ENCODE data around the gene RBM26. TPM values are rescaled to one million over a fixed set of nuclear protein-coding genes. Genes with fewer than 3 reads are reported as not detected.

RBM26 gene
- total and polyA plus RNA-seq, 2 experiments from 2014 or later: 19.3 to 45.9 TPM

DNA sequence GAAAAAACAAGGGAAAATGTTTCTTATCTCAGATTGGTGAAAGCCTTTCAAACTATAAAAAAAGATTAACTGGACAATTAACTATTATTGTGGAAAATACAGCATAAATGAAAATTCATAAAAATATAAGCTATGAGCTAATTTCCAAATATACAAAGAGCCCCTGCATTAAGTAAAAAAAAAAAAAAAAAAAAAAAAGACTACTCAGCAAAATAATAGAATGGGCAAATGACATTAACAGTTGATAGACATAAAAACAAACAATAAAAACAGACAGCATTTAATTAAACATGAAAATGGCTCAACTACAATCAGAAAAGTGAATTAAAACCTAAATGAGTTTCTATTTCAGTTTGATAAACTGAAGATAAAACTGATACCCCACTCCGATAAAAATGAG is 77.5 kb downstream of the RBM26 start:
- Histone ChIP-seq H4K20me1 (ENCODE audit: insufficient read depth, poor library complexity, severe bottlenecking) (no peaks in the 10 kb centered on the region), H3K79me2 (no peaks in the 10 kb centered on the region), H3K4me1 (ENCODE audit: insufficient read depth) (no peaks in the 10 kb centered on the region), H3K27me3 (no peaks in the 10 kb centered on the region), H3K4me3 (no peak overlapping the region), H3K27ac (no peak overlapping the region), H3K4me2 (no peak overlapping the region), H3K9me3 (ENCODE audit: low read depth) (no peaks in the 10 kb centered on the region), H3K36me3 (replicated peaks; ENCODE audit: insufficient read depth, low read depth) (no peaks in the 10 kb centered on the region), H3K9me2 (replicated peaks; ENCODE audit: insufficient read depth) (no peaks in the 10 kb centered on the region), H2AFZ (no peak overlapping the region)
- TF ChIP-seq, protein P1, sequence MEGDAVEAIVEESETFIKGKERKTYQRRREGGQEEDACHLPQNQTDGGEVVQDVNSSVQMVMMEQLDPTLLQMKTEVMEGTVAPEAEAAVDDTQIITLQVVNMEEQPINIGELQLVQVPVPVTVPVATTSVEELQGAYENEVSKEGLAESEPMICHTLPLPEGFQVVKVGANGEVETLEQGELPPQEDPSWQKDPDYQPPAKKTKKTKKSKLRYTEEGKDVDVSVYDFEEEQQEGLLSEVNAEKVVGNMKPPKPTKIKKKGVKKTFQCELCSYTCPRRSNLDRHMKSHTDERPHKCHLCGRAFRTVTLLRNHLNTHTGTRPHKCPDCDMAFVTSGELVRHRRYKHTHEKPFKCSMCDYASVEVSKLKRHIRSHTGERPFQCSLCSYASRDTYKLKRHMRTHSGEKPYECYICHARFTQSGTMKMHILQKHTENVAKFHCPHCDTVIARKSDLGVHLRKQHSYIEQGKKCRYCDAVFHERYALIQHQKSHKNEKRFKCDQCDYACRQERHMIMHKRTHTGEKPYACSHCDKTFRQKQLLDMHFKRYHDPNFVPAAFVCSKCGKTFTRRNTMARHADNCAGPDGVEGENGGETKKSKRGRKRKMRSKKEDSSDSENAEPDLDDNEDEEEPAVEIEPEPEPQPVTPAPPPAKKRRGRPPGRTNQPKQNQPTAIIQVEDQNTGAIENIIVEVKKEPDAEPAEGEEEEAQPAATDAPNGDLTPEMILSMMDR (IDR thresholded peaks at IDR 0.05; ENCODE audit: poor library complexity): no peak
- no peak for TF ChIP-seq EZH2 (IDR thresholded peaks at IDR 0.05; ENCODE audit: borderline replicate concordance)
- 95% methylated on average over 1 of the region's 1 CpG for WGBS (ENCODE audit: low lambda C conversion rate, missing lambda C conversion rate)
- no peak for DNase-seq (ENCODE audit: low spot score)

DNA sequence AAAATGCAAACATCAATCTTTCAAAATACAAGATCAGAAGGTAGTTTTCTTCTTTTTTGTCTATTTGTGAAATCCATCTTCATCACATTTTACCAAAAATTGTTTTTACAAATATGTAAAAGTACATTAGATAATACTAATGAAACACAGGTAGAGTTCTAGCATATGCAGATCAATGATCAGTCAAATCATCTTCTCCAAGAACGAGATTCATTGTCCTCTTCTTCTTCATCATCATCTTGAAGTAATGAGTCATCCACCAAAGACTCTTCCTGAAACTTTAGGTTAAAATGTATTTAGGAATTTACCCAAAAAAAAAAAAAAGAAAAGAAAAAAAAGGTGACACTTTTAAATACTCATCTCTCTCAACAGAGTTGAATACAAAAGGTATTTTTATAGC is 85.6 kb downstream of the RBM26 start:
- Histone ChIP-seq H3K9me2 (replicated peaks; ENCODE audit: insufficient read depth) (no peaks in the 10 kb centered on the region), H3K27ac (no peak overlapping the region), H3K9me3 (ENCODE audit: low read depth) (no peaks in the 10 kb centered on the region), H2AFZ (no peak overlapping the region), H3K27me3 (no peaks in the 10 kb centered on the region), H3K79me2 (no peaks in the 10 kb centered on the region), H3K36me3 (replicated peaks; ENCODE audit: insufficient read depth, low read depth) (no peaks in the 10 kb centered on the region), H3K4me2 (no peak overlapping the region), H3K4me3 (no peak overlapping the region), H4K20me1 (ENCODE audit: insufficient read depth, poor library complexity, severe bottlenecking) (no peaks in the 10 kb centered on the region), H3K4me1 (ENCODE audit: insufficient read depth) (no peaks in the 10 kb centered on the region)
- TF ChIP-seq, protein P1 (IDR thresholded peaks at IDR 0.05; ENCODE audit: poor library complexity): no peak
- TF ChIP-seq EZH2 (IDR thresholded peaks at IDR 0.05; ENCODE audit: borderline replicate concordance) (no peak), EZH2phosphoT487 (IDR thresholded peaks at IDR 0.05; ENCODE audit: low read depth, severe bottlenecking, unreplicated experiment) (no peak)
- no peak for DNase-seq (ENCODE audit: low spot score)
- 97% methylated on average over 1 of the region's 1 CpG for WGBS (ENCODE audit: low lambda C conversion rate, missing lambda C conversion rate)

DNA sequence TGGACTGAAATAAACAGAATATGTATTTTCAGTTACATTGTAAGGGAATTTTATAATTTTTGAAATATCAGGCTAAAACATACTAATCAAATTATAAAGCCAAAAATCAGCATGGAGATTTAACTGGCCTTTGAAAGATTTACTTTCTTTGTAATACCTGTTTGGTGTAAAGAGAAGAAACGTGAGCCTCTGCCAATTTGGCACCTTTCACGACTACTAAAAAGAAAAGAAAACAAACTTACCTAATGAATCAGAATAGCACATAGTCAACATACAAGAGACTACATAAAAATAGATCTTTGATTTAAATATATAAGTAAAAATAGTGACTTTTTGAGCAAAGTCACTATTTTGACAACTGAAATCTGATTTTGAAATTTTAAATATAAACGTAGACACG is 87.4 kb downstream of the RBM26 start:
- no peak overlapping the region for H3K27ac ChIP-seq
- TF ChIP-seq, protein P1 (IDR thresholded peaks at IDR 0.05; ENCODE audit: poor library complexity): no peak
- WGBS (ENCODE audit: low lambda C conversion rate, missing lambda C conversion rate): 94% methylated on average over 4 of the region's 4 CpGs
- no peak overlapping the region for H3K4me2 ChIP-seq
- H3K4me3 ChIP-seq: no peak overlapping the region
- H2AFZ ChIP-seq: no peak overlapping the region
- no peaks in the 10 kb centered on the region for H3K9me3 ChIP-seq (ENCODE audit: low read depth)
- no peaks in the 10 kb centered on the region for H3K9me2 ChIP-seq (replicated peaks; ENCODE audit: insufficient read depth)
- H3K4me1 ChIP-seq (ENCODE audit: insufficient read depth): no peaks in the 10 kb centered on the region
- H3K27me3 ChIP-seq: no peaks in the 10 kb centered on the region
- no peak for DNase-seq (ENCODE audit: low spot score)
- H3K79me2 ChIP-seq: no peaks in the 10 kb centered on the region
- no peaks in the 10 kb centered on the region for H3K36me3 ChIP-seq (replicated peaks; ENCODE audit: insufficient read depth, low read depth)
- H4K20me1 ChIP-seq (ENCODE audit: insufficient read depth, poor library complexity, severe bottlenecking): no peaks in the 10 kb centered on the region

DNA sequence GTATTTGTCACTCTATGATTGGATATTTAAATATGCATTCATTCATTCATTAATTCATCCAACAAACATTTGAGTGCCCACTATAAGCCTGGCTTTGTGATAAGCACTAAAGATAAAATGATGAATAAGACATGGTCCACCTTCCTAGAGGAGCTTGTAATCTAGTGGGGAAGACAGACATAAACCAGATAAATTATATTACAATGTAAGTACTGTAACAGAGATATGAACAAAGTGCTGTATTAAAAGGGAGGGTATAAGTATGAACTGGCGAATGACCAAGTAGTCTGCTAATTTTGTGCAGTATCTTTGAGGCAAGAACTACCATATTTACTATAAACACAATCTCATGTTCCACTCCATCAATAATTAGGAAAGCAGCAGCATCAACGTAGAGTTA is 88.2 kb downstream of the RBM26 start:
- Histone ChIP-seq H3K4me2 (no peak overlapping the region), H3K79me2 (no peaks in the 10 kb centered on the region), H3K9me3 (ENCODE audit: low read depth) (no peaks in the 10 kb centered on the region), H3K27ac (no peak overlapping the region), H3K36me3 (replicated peaks; ENCODE audit: insufficient read depth, low read depth) (no peaks in the 10 kb centered on the region), H3K4me1 (ENCODE audit: insufficient read depth) (no peaks in the 10 kb centered on the region), H3K9me2 (replicated peaks; ENCODE audit: insufficient read depth) (no peaks in the 10 kb centered on the region), H2AFZ (no peak overlapping the region), H3K27me3 (no peaks in the 10 kb centered on the region), H3K4me3 (no peak overlapping the region), H4K20me1 (ENCODE audit: insufficient read depth, poor library complexity, severe bottlenecking) (no peaks in the 10 kb centered on the region)
- 95% methylated on average over 2 of the region's 2 CpGs for WGBS (ENCODE audit: low lambda C conversion rate, missing lambda C conversion rate)
- TF ChIP-seq EZH2 (IDR thresholded peaks at IDR 0.05; ENCODE audit: borderline replicate concordance): no peak
- no peak for DNase-seq (ENCODE audit: low spot score)
